GM10847 (cell line): Measurements from ENCODE around the gene HELZ.

Experiments
- POLR2A ChIP-seq: IDR thresholded peaks from 2 replicates; pipeline ENCODE4 v1.6.1; 2011; ENCODE audit not compliant: insufficient read length; ENCODE audit errors: extremely low read depth

Gene HELZ

DNA sequence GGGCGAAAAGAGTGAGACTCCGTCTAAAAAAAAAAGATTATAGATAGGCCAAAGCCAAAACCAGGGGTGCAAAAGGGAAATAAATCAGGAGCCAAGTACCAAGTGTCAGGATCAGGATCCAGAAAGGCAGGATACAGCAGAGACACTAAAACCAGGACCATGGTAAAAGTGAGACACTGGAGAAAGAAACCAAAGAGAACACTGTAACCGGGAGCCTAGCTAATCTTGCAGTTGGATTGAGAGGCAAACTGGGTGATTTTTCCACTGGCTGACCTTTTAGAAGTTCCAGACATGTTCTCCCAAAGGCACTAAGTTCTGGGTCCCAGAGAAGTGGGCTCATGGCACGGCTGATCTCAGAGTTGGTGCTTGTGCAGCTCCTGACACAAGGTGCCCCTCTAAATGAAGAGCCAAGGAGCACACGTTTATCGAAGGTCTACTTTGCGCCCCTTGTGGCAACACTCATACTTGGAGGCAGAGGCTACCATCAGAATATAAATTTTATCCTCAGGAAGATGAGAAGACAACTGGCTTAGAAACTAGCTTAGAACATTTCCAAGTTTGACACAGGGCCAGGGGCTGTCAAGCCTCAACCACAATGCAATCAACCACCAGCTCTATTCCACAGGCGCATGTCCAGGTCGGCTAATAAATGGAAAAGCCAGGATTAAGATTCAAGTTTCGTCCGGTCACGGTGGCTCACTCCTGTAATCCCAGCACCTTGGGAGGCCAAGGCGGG is 27.5 kb upstream of the HELZ start:
- TF ChIP-seq POLR2A: no peak

DNA sequence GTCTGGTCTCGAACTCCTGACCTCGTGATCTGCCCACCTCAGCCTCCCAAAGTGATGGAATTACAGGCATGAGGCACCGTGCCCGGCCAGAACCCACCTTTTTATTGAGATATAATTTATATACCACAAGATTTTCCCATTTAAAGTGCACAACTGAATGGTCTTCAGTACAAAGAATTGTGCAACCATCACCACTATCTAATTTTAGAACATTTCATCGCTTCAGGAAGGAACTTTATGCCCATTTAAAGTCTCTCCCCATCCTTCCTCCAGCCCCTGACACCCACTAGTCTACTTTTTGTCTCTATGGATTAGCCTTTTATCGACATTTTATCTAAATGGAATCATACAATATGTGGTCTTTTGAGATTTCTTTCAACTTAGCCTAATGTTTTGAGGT is 25.4 kb upstream of the HELZ start:
- TF ChIP-seq POLR2A: no peak

DNA sequence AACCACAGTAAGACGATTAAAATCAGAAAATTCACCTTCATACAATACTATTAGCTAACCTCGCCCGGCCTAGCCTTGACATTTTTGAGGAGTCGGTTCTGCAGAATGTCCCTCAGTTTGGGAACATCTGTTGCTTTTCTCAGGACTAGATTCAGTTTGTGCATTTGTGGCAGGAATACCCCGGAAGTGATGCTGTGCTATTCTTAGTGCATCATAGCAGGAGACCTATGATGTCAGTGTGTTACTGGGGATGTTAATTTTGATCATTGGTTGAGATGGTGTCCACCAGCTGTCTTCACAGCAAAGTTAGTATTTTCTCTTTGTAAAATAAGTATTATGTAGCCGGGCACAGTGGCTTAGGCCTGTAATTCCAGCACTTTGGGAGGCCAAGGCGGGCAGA is 21.5 kb upstream of the HELZ start:
- TF ChIP-seq POLR2A: no peak

DNA sequence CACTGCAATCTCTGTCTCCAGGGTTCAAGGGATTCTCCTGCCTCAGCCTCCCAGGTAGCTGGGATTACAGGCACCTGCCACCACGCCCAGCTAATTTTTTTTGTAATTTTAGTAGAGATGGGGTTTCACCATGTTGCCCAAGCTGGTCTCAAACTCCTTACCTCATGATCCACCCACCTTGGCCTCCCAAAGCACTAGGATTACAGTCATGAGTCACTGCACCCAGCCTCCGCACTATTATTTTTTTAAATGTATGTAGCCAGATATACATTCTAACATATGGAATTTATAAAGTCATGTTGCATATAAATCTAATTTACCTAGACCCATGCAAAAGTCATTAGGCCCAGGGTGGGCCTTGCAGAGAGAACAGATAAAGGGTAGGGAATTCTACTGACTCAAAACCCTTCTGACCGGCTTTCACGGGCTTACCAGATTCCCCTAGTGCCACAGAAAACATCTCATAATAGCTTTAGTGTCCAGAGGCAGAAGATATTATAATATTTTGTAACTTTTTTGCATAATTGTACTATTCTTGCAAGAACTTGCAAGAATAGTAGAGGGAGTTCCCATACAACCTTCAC is 20.5 kb upstream of the HELZ start:
- TF ChIP-seq POLR2A: no peak

GRCh38 chr17:67262435-67263117 is 17.6 kb upstream of the HELZ start:
- TF ChIP-seq POLR2A: no peak

DNA sequence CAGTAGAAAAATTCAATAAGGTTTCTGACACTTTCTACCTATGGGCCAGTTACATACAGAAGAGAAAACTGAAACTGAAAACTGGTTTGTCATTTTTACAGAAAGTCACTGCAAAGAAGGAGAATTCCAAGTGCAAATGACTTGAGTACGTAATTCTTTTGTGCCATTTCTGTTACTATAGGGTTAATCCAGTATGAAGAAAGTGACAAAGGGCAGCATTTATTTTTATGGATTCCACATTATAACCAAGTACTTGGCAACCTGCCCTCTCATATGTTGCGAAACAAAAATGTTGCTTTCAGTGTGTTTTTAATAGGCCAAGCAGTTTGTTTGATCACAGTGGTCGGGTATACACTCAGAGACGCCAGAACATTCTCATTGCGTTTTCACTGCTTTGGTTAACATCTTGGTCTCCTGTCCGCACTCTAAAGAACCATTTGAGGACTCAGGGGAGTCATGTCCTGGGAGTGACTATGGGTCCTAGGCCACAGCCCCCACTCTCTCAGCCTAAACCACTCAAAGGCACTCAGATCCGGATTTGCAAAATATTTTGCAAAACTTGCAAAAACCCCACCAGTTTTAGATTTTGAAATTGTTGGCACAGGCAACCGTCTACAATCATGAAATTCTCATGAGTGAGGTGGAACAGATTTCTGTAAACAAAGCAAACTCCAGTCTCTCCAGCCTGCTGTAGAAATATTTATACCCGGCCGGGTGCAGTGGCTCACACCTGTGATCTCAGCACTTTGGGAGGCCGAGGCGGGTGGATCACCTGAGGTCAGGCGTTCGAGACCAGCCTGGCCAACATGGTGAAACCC is 15.4 kb upstream of the HELZ start:
- no peak for TF ChIP-seq POLR2A

DNA sequence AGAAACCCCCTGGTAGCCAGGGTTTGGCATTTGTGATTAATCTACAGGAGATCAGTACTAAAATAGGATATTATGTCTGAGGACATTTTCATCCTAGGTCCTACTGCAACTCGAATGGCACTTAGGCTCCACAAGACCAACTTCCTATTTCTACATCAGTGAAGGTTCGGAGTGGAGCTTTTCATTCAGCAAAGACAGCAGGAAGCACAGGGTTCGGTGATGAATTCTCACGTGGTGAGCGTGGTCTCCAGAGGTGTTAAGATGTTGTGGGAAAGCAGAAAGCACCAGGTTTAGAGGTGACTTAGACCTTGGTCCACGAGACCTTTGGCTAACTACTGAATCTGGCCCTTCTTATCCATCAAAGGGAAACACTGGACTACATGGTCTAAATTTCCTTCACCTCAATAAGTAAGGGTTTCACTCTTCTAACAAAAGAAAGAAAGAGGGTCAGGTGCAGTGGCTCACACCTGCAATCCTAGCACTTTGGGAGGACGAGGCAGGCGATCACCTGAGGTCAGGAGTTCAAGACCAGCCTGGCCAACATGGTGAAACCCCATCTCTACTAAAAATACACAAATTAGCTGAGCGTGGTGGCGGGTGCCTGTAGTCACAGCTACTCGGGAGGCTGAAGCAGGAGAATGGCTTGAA is 13.9 kb upstream of the HELZ start:
- no peak for TF ChIP-seq POLR2A

DNA sequence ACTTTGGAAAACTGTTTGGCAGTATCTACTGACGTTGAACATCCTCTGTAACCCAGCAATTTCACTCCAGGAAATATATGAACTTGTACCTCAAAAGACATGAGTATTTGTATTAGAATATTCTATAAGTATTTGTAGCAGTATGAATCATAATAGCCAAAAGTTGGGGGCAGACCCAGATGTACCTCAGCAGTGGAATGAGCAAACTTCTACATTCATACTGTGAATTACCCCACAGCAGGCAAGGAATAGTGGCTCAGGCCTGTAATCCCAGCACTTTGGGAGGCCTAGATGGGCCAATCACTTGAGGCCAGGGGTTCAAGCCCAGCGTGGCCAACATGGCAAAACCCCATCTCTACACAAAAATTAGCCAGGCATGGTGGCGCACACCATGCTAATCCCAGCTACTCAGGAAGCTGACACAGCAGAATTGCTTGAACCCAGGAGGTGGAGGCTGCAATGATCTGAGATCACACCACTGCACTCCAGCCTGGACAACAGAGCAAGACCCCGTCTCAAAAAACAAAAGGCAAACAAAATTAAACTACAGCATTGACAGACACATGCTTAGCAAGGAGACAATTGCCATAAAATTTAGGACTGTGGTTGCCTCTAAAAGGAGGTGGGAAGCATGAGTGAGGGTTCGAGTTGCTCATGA is 11.2 kb upstream of the HELZ start:
- no peak for TF ChIP-seq POLR2A

GRCh38 chr17:67253384-67253783 is 8.4 kb upstream of the HELZ start:
- TF ChIP-seq POLR2A: no peak

- TF ChIP-seq POLR2A: no peak
Measured at GRCh38 chr17:67248291-67248690, 3.3 kb upstream of the HELZ start.

- no peak for TF ChIP-seq POLR2A
Measured at GRCh38 chr17:67247416-67247900, 2.5 kb upstream of the HELZ start.

GRCh38 chr17:67246653-67247415 is 1.8 kb upstream of the HELZ start:
- no peak for TF ChIP-seq POLR2A

- TF ChIP-seq POLR2A: no peak
Measured at GRCh38 chr17:67246403-67246652, 1.3 kb upstream of the HELZ start.
